GM19455 (cell line): ENCODE data around the gene DLX3.
"Not testable (repeated sequence)": the region's sequence is repeated elsewhere in the genome, so short reads cannot be mapped to it uniquely, and the experiment has no call there.

Experiments used
- ATAC-seq: cut with Tn5 transposase; IDR thresholded peaks from one replicate; pipeline ENCODE4 v1.9.1; 2021; ENCODE audit not compliant: unreplicated experiment

DLX3 gene

DNA sequence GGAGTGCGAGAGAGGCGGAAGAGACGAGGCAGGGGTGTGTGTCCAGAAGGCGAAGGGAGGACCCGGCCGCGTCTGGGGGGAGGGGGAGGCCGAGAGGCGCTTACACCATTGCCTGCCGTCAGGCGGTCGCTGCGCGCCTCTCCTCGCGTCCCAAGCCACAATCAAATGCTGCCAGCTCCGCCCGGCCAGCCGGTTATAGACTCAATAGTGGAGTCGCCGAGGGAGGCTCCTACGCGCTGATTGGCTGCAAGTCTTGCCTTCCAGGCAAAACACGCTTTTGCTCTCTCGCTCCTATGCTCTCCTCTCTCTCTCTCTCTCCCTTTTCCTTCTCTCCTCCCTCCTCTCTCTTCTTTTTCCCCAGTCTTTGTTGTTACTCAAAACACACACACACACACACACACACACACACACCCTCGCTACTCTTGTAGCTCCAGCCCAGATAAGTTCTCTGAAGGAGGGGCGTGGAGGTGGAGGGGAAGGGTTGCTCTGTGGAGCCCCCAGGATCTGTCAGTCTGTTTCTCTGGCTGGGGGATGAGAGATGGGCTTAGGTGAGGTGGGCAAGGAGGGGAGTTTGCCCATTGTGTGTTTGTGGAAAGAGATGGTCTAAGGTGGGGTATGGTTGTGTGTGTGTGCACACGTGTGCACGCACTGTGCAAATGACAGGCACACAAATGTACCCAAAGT is at the start of gene DLX3:
DLX3 (minus strand) TSS at position 170 of the 684 bp plus-strand sequence. CDS start 226 bp downstream, outside the sequence.
- ATAC-seq = no peak

DNA sequence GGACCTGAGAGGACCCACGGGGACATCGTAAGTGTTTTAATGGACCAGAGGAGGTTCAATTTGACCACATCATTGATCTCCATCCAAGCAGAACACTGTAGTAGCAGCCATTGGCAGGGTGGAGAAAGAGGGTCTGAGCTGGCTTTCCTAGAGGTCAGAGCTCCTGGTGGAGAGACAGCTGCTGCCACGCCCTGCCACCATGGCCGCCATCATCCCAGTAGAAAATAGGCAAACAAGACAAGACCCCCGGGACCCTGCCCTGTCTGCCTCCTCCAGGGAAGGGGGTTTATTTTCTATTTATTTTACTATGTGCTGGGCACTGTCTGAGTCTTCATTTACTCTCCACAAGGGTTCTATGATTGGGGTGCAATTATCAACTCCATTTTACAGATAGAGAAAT is 49.5 kb upstream of the DLX3 start:
- ATAC-seq = no peak

DNA sequence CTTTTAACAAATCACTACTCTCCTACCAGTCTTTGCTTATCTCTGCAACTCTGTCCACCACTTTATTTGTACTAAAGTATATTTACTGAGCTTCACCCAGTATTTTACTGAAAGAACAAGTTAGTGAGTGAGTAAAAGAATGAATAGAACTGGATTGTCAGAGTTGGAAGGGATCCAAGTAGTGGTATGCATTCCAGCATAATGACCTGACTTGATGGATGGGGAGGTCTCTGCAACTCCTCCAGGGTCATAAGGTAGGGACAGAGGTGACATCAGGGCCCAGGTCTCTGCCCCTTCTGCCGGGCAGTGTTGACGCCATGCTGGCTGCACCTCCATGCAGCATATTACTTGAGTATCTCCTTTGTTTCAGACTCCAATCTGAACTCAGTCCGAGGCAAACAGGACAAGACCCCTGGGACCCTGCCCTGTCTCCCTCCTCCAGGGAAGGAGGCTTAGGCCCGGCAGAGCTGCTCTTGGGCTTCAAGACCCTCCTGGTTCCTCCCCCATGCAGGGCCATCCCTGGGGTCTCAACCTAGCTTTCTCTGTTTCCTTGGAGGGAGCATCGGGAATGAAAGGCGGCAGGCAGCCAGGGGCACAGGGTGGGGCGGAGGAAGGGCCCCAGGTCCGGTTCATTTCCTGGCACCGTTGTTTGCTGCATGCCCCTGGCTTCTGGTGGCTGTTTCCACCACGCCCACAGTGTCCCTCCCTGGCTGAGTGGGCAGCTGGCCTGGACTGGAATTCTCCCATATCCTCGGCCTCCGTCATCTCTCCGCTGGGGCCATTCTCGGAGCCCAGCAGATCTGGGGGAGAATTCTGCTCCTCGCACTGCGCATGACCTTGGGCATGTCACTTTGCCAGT is 48.5 kb upstream of the DLX3 start:
- ATAC-seq = no peak

DNA sequence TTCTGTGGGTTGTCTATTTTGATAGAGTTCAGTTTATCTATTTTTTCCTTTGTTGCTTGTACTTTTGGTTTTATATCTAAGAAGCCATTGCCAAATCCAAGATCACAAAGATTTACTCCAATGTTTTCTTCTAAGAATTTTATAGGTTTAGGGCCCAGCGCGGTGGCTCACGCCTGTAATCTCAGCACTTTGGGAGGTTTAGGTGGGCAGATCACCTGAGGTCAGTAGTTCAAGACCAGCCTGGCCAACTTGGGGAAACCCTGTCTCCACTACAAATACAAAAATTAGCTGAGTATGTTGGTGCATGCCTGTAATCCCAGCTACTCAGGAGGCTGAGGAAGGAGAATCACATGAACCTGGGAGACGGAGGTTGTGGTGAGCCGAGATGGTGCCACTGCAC is 47.2 kb upstream of the DLX3 start:
- no peak for ATAC-seq

DNA sequence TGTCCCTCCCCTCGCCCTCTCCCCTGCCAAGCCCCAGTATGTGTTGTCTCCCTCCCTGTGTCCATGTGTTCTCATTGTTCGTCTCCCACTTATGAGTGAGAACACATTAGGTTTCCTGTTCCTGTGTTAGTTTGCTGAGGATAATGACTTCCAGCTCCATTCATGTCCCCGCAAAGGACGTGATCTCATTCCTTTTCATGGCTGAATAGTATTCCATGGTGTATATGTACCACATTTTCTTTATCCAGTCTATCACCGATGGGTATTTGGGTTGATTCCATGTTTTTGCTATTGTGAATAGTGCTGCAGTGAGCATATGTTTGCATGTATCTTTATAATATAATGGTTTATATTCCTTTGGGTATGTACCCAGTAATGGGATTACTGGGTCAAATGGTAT is 45.5 kb upstream of the DLX3 start:
- not testable (repeated sequence) for ATAC-seq

DNA sequence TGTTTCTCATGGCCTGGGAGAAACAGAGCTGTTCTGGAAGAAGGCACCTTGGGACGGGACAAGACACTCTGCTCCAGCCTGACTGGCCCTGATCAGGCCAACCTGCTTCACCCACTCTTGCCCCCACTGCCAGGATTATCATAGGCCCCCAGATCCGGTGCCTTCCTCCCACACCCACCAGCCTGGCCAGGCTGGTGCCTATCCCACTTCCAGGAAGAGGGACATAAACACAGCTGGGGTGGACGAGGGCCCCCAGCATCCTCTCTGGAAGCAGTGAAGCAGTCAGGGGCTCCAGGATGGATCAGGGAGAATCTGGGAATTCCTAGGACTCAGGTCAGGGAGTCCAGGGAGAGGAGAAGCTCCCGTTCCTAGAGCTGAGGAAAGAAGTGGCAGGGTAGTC is 44.0 kb upstream of the DLX3 start:
- no peak for ATAC-seq

DNA sequence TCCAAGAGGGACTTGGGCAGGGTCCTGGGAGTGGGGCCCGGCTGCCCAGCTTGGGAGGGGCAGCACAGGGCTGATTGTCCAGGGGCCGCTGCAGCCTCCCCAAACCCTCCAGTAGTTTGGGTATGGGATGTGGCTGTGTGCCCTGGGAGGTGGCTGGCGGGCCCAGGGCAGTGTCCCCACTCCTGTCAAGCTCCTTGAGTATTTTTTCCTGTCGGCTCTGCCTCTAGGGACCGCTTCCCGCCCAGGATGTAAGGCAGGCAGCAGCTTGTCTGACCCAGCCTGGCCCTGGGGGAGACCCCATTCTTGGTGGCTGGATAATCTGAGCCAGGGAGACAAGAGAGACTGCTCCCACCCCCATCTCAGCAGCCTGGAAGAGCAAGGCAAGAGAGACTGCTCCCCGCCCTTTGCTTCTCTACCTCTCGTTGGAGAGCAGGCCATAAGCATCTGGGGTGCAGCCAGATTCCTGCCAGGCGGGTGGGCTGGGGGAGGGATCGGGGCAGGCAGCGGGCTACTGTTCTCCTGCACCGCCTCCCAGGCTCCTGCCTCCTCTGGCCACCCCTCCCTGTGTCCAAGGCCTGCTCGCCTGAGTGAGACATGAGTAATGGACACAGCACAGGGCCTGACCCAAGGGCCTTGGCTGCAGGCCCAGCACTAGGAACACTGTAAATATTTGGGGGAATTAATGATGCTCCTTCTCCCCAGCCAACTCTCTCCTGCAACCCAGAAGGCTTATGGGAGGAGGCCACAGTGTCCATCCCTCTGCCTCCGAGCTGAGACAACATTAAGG is 42.5 kb upstream of the DLX3 start:
- no peak for ATAC-seq

DNA sequence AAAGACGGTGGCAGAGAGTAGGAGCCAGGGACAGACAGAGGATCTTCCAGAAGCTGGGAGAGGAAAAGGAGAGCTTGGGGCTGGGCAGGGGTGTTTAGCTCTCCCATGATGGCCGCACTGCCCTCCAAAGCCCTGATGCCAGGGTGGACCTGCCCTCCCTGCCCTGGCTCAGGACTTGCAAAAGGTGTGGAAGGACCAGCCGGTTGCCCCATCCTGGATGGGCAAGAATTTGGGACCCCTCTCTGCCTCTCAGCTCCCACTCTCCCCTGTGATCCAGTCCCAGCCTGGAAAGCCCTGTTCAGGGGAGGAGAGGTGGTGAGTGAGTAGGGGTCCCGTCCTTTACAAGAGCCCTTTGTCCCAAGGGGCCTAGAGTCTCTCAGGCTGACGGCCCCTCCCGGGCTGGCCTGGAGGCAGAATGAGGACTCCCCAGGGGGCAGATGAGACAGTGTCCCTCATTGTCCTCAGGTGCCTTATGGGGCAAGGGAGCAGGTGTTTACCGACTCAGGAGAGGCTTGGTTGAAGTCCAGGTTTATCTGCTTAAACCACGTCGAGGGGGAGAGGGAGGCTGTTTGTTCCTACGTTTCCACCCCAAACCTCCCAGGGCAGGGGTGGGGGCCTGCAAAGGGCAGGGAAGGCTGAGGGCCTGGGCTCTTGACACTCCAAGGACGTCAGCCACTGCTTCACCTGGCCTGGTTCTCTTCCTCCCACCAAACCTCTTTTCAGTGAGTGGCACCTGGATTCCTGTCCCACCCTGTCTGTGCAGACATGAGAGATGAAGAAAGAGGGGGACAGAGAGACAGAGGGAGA is 41.6 kb upstream of the DLX3 start:
- ATAC-seq = no peak

DNA sequence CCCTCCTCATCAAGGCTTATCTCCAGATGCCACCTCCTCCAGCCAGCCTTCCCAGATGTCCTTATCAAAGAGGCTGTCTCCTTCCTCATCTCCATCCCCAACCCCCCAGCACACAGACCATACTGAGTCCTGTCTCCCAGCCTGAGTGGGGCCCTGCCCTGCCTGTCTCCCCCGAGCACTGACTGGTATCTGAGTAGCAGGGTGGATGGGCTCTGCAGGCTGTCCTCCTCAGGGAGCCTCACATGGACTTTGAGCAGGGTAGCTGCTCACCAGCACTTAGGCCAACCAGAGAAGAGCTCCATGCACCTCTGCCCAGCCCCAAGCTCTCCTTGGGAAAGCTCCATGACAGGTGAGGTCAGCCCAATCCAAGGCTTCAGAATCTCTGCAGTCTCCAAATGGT is 40.9 kb upstream of the DLX3 start:
- ATAC-seq = no peak

DNA sequence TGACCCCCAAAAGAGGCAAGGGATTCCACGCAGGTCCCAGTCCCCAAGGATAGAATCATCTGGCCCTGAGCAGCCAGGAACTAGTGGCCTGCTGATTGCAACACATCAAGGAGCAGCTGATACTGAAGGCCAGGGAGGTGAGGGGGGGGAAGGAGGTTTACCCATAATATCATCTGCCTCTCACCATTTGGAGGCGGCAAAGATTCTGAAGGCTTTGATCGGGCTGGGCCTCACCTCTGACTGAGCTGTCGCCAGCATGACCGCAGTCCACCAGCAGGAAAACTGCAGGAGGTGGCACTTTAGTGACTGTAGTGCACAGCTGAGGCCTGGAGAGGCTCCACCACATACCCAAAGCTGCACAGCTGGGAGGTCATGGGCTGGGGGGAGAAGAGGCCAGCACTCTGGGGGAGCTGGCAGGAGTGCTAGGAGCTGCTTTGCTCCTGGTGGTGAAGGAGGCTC is 40.4 kb upstream of the DLX3 start:
- ATAC-seq = no peak

DNA sequence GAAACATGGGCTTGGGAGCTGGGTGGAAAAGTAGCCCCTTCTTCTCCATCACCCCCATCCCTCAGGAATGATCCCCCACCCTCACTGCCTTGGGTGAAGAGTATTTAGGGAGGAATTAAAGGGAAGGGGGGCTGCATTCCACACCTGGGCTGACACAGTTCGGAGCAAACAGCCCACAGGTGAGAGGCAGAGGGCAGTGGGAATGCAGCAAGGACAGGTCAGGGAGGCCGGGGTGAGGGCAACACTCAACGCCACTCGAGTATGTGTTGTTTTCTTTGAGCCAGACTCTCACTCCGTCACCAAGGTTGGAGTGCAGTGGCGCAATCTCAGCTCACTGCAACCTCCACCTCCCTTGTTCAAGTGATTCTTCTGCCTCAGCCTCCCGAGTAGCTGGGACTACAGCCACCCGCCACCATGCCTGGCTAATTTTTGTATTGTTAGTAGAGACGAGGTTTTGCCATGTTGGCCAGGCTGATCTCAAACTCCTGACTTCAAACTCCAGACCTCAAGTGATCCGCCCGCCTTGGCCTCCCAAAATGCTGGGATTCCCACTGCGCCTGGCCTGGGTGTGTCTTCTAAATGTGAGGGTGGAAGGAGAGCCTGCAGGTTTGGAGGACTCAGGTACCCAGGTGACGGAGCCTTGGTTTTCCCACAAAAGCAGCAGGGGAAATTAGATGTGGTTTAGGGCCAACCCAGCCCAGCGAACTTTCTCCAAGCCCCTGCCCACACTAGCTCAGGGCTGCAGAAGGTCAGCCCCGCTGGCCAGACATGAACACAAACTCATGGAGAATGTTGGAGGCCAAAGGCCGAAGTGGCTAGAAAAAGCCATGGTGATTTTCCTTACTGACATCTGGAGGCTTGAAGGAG is 39.7 kb upstream of the DLX3 start:
- ATAC-seq = no peak

DNA sequence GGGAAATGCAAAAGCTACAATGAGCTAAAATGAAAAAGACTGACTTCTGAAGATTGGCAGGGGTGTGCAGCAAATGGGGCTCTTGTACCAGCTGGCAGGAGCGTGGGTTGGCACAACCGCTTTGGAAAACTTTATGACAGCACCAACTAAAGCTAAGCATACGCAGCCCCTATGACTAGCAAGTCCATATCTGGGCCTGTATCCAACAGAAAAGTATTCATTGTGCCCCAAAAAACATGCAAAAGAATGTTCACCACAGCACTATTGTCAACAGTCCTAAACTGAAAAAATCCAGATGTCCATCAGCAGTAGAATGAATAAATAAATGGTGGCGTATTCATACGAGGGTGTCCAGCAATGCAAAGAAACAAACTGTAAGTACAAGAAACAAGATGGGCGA is 38.3 kb upstream of the DLX3 start:
- ATAC-seq = no peak

DNA sequence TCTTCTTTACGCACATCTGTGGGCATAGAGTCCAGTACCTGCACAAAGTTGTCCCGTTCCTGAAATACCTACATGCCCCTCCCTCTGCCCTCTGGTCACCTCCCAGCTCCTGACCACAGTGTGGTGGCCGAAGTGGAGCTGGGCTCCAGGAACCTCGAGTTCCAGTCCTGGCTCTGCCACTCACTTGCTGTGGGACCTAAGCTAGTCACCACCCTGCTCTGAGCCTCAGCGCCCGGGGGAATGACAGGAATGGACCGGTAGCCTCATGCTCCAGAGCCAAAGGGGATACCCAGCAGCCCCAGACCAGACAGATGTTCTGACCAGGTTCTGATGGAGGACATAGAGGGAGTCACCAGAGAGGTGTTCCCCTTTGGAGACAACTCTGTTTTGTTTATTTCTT is 34.2 kb upstream of the DLX3 start:
- no peak for ATAC-seq

DNA sequence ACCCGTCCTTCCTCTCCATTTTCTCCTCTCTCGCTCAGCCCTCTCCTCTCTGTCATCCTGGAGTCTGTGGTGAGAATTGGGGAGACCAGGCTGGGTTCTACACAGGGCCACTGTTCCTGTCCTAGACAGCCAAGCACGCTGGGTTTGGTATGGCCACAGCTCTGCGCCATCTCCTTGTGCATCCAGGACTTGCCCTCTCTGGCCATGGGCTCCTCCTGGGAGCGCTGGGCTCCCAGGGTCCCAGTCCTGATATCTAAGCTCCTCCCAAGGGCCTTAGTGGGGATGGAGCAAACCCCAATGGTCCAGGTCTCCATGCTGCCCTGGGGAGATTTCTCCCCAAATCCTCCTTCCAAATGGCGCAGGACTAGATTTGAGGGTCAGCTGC is 33.7 kb upstream of the DLX3 start:
- ATAC-seq = no peak

DNA sequence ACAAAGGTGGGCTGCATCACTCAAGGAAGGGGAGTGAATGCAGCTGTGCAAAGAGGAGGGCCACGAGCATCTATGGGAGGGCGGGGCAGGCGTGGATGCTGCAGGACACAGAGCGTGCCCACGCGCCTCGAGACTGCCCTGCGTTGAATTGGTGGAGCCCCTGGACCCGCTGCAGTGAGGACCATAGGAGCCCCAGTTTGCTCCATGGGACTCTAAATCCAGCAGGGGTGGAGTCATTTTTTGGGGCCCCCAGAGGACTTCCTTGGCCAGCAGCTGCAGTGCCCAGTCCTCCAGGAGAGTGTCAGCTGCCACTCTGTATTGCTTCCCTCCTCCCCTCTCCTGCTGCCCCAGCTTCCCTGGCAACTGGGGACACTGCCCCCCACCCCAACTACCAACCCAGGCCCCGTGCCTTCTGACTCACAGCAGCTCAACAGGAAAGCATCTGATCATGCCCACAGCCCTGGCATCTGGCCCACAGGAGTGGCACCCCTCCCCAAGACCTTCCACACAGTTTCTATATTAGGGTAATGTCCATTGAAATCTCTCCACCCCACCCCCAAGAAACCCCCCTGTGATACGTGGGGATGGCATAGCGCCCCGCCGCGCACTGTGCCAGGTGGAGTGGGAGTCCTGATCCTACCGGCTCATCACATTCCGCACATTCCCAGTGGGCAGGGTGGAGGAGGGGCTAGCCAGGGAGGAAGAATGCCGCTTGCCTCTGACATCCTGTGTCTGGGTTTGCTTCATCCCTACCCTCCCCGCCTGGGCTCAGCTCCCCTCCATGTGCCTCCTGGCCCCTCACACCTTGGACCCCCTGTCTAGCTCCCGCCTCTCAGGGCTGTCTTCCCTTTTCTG is 33.1 kb upstream of the DLX3 start:
- ATAC-seq = no peak

DNA sequence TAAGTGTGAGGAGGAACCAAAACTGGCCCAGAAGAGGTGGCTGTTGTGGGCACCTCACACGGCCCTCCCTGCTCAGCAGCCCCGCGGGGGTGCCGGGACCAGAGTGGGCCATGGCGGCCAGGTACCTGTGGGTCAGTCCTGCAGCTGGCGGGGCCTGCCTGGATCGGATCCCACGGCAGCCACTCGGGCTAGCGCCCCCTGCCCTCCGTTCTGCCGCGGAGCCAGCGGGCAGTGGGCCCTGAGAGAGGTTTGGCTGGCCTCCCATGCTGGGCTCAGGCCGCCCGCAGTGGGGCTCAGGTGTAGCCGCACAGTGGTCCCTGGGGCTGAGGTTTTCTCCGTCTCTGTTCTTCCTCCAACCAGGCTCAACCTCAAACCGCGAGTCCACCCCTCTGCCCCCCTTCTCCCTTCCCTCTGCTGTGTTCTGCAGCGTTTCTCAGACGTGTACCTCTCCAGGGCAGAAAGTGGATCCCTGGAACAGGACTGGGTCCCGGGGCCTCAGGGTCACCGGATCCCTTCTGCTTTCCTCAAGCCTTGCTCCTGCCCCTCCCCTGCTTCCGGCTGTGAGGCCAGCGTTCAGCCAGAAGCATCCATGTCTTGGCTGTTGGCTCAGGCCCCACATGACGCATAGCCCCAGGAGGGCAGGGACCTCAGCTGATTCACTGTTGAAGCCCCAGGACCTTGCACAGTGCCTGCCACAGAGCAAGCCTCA is 32.3 kb upstream of the DLX3 start:
- ATAC-seq = no peak

DNA sequence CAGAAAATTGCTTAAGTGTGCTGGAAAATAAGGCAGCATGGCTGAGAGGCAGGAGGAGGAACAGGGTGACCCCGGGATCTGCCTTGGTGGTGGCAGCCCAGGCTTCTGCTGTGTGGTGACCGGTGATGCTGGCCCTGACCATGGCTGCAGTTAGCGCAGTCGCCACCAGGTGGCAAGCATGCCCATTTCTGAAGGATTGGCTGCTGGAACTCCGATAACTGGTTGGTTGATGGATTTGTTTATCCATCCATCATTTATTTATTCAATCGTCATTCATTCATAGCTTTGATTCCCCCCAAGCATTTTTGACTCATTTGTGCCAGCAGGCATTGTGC is 31.8 kb upstream of the DLX3 start:
- no peak for ATAC-seq

DNA sequence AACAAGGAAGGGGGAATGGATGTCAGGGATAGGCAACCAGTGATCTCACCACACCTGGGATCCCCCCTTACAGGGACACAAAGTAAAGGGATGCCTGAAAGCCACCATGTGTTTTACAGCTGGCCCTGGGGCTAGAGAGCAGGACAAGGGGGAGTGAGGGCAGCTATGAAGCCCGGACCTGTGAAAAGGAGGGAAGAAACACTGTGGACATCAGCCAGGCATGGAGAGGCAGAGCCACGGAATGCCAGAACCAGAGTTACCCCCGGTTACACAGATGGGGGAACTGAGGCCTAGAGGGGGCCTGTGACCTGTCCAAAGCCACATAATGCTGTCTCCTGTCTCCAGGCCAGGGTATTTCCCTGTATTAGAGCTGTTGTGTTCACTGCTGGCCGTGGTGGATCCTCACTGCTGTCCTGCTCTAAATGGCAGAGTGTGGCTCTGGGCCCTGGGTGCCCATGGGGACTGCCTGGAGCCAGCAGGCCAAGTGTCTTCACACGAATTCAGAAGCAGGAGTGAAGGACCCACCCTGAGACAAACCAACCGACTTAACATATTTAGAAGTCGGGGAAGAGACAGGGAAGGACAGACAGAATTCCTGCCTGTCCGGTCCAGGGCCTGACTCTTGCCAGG is 31.1 kb upstream of the DLX3 start:
- no peak for ATAC-seq
